ENCODE data around the gene SYNM.

Gene SYNM

DNA sequence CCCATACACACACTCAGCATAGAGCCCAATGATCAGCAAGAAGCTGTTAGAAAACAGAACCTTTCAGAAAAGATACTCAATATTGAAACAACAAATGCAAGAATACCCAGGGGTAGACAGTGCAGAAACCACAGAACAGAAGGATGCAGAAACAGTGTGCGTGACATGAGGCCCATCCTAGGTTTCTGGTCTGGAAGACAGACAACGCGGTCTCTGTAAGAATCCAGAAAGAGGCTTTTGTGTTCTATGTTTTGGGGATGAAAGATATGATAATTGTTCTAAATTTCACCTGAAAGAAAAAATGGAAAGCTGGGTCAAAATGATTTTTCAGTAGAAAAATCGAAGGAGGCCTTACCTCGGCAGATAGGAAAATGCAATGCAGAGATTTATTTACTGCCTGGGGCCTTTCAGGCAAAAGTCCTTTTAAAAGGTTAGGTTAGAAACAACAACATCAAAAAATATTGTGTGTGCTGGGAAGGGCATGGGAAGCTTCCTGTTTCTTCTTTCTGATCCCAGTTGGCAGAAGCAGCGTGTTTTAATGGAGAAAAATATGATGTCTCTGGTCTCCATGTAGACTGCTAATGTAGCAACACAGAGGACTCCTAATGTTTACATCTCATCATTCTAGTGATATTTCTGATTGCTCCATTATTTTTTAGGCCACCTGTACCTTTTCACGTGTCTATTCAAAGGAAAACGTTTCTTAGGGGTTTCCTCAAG lies 17.0 kb downstream of the SYNM start:
- DNase-seq (ENCODE audit: extremely low read depth in 1 of 2, low read depth in 1 of 2), result no peak

- no peak for DNase-seq (ENCODE audit: extremely low read depth in 1 of 2, low read depth in 1 of 2)
Observed at GRCh38 chr15:99122831-99123712, 18.2 kb downstream of the SYNM start.

GRCh38 chr15:99123713-99124451 lies 19.0 kb downstream of the SYNM start:
- DNase-seq (ENCODE audit: extremely low read depth in 1 of 2, low read depth in 1 of 2), result no peak

- no peak for DNase-seq (ENCODE audit: extremely low read depth in 1 of 2, low read depth in 1 of 2)
Observed at GRCh38 chr15:99124641-99125040, 19.8 kb downstream of the SYNM start.

GRCh38 chr15:99125061-99125891 lies 20.4 kb downstream of the SYNM start:
- no peak for DNase-seq (ENCODE audit: extremely low read depth in 1 of 2, low read depth in 1 of 2)

DNA sequence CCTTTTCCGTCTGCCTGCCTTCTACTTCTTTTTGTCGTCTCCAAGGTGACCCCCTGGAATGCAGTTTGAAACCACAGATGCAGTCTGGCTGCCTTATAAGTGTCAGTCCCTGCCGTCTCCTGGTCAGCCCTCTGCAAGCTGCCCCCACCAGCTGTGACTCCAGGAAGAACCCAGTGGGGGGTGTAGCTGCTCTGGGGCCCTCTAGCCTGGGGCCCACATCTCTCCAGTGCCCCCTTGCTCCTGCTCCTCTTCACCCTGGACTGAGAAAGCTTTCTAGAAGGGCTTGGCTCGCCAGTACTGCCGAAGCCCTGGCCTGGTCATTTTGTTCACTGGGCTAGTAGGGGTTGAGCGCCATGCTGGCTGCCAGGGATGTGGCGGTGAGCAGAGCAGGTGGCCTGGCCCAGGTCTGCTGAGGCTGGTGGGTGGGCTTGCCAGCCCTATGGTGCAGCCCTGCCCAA lies 21.3 kb downstream of the SYNM start:
- no peak for DNase-seq (ENCODE audit: extremely low read depth in 1 of 2, low read depth in 1 of 2)

DNA sequence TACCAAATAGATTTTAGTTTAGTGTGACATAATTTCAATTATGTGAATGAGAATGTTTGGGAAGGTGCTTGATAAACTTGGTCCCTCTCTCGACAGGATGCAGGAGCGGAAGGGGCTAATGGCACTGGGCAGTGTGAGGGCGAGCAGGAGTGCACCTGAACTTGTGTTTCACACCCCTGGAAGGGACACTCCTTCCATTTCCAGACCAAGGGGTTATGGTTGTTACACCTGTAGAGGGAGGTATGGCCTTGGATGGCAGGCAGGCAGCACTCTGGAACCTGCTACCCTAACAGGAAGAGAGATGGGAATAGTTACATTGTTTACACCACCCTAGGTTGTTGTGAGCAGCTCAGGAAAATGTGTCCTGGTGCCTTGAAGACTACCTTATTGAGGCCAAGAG lies 22.1 kb downstream of the SYNM start:
- DNase-seq (ENCODE audit: extremely low read depth in 1 of 2, low read depth in 1 of 2), result no peak

- no peak for DNase-seq (ENCODE audit: extremely low read depth in 1 of 2, low read depth in 1 of 2)
Observed at GRCh38 chr15:99127773-99128172, 22.9 kb downstream of the SYNM start.

DNA sequence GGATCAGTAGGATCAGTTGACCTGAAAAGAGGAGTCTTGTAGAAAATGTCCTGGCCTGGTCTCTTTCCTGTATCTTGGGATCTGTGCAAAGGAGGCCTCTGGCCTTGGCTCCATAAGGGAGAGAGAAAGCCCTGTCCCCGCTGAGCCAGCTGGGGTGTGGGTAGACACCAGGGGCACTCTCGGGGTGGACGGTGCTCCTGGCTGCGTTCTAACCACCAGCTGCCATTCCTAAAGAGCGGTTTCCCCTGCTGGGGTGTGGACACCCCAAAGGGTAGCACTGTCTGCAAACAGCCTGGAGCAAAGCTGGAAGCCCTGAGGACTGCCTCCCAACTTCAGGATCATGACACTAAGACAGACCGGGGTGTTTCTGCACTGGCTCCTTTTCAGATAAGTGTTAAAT lies 23.5 kb downstream of the SYNM start:
- no peak for DNase-seq (ENCODE audit: extremely low read depth in 1 of 2, low read depth in 1 of 2)

GRCh38 chr15:99129644-99130043 lies 24.8 kb downstream of the SYNM start:
- DNase-seq (ENCODE audit: extremely low read depth in 1 of 2, low read depth in 1 of 2), result no peak

- no peak for DNase-seq (ENCODE audit: extremely low read depth in 1 of 2, low read depth in 1 of 2)
Observed at GRCh38 chr15:99130314-99130713, 25.4 kb downstream of the SYNM start.

DNA sequence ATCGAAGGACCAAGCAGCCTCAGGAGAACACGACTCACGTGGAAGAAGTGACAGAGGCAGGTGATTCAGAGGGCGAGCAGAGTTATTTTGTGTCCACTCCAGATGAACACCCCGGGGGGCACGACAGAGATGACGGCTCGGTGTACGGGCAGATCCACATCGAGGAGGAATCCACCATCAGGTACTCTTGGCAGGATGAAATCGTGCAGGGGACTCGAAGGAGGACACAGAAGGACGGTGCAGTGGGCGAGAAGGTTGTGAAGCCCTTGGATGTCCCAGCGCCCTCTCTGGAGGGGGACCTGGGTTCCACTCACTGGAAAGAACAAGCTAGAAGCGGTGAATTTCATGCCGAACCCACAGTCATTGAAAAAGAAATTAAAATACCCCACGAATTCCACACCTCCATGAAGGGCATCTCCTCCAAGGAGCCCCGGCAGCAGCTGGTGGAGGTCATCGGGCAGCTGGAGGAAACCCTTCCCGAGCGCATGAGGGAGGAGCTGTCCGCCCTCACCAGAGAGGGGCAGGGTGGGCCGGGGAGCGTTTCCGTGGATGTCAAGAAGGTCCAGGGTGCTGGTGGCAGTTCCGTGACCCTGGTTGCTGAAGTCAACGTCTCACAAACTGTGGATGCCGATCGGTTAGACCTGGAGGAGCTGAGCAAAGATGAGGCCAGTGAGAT lies 26.0 kb downstream of the SYNM start:
- DNase-seq (ENCODE audit: extremely low read depth in 1 of 2, low read depth in 1 of 2), result no peak

DNA sequence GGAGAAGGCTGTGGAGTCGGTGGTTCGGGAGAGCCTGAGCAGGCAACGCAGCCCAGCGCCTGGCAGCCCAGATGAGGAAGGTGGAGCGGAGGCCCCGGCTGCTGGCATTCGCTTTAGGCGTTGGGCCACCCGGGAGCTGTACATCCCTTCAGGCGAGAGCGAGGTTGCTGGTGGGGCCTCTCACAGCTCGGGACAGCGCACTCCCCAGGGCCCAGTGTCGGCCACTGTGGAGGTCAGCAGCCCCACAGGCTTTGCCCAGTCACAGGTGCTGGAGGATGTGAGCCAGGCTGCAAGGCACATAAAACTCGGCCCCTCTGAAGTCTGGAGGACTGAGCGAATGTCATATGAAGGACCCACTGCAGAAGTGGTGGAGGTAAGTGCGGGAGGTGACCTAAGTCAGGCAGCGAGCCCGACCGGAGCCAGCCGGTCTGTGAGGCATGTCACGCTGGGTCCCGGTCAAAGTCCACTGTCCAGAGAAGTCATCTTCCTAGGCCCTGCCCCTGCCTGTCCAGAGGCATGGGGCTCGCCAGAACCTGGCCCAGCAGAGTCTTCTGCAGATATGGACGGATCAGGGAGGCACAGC lies 26.7 kb downstream of the SYNM start:
- DNase-seq (ENCODE audit: extremely low read depth in 1 of 2, low read depth in 1 of 2), result no peak

DNA sequence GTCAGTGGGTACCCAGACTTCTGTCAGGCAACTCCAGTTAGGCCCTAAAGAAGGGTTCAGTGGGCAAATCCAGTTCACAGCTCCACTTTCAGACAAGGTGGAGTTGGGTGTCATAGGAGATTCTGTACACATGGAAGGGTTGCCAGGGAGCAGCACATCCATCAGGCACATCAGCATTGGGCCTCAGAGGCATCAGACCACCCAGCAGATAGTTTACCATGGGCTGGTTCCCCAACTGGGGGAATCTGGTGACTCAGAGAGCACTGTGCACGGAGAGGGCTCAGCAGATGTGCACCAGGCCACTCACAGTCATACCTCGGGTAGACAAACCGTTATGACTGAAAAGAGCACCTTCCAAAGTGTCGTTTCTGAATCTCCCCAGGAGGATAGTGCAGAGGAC lies 27.2 kb downstream of the SYNM start:
- DNase-seq (ENCODE audit: extremely low read depth in 1 of 2, low read depth in 1 of 2), result no peak

DNA sequence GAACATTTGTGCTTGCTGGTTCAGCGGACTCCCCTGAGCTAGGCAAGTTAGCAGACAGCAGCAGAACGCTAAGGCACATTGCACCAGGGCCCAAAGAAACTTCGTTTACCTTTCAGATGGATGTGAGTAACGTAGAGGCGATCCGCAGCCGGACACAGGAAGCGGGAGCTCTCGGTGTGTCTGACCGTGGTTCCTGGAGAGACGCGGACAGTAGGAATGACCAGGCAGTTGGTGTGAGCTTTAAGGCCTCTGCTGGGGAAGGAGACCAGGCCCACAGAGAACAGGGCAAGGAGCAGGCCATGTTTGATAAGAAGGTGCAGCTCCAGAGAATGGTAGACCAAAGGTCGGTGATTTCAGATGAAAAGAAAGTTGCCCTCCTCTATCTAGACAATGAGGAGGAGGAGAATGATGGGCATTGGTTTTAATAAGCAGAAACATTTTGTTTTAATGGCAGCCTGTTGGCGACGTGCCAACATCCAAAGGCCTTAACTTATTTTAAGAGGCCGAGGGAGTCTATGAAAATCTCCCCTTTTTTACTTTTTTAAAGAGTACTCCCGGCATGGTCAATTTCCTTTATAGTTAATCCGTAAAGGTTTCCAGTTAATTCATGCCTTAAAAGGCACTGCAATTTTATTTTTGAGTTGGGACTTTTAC lies 27.9 kb downstream of the SYNM start:
- DNase-seq (ENCODE audit: extremely low read depth in 1 of 2, low read depth in 1 of 2), result no peak

DNA sequence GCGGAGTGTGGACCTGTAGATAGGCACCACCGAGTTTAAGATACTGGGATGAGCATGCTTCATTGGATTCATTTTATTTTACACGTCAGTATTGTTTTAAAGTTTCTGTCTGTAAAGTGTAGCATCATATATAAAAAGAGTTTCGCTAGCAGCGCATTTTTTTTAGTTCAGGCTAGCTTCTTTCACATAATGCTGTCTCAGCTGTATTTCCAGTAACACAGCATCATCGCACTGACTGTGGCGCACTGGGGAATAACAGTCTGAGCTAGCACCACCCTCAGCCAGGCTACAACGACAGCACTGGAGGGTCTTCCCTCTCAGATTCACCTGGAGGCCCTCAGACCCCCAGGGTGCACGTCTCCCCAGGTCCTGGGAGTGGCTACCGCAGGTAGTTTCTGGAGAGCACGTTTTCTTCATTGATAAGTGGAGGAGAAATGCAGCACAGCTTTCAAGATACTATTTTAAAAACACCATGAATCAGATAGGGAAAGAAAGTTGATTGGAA lies 29.5 kb downstream of the SYNM start:
- DNase-seq (ENCODE audit: extremely low read depth in 1 of 2, low read depth in 1 of 2), result no peak

DNA sequence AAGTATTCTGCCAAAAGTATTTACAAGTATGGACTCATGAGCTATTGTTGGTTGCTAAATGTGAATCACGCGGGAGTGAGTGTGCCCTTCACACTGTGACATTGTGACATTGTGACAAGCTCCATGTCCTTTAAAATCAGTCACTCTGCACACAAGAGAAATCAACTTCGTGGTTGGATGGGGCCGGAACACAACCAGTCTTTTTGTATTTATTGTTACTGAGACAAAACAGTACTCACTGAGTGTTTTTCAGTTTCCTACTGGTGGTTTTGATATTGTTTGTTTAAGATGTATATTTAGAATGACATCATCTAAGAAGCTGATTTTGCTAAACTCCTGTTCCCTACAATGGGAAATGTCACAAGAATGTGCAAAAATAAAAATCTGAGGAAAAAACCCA lies 30.3 kb downstream of the SYNM start:
- no peak for DNase-seq (ENCODE audit: extremely low read depth in 1 of 2, low read depth in 1 of 2)

- no peak for DNase-seq (ENCODE audit: extremely low read depth in 1 of 2, low read depth in 1 of 2)
Observed at GRCh38 chr15:99137111-99137546, 32.2 kb downstream of the SYNM start.

GRCh38 chr15:99137877-99138276 lies 33.0 kb downstream of the SYNM start:
- no peak for DNase-seq (ENCODE audit: extremely low read depth in 1 of 2, low read depth in 1 of 2)
